ENCODE measurements around the gene ANXA8. TPM values are rescaled to one million over a fixed set of nuclear protein-coding genes. Genes with fewer than 3 reads are reported as not detected.

Gene ANXA8
- polyA plus RNA-seq, 4 donors = 0.28 TPM; not detected in 3

Other genes starting within 250 kb of the ANXA8 start
- gene GDF10, start 183.9 kb downstream of the ANXA8 start, polyA plus RNA-seq (ENCODE audit: insufficient read length in 4 of 4) = 1 to 10 TPM; 1.2 to 3.1 (median 1.8) TPM
- gene GDF2, start 161.7 kb downstream of the ANXA8 start, polyA plus RNA-seq (ENCODE audit: insufficient read length in 4 of 4) = under 1 TPM in 1 of 4 donors, not detected in 3; 0.11 TPM
- under 1 TPM; 0.13 to 0.17 (median 0.16) TPM for gene RBP3, start 135.8 kb downstream of the ANXA8 start, polyA plus RNA-seq (ENCODE audit: insufficient read length in 4 of 4)
- gene ZNF488, start 99.8 kb downstream of the ANXA8 start, polyA plus RNA-seq (ENCODE audit: insufficient read length in 4 of 4) = 1 to 10 TPM; 4.1 to 6.8 (median 5.6) TPM
- gene FAM25G, start 7.6 kb upstream of the ANXA8 start, polyA plus RNA-seq (ENCODE audit: insufficient read length in 4 of 4) = under 1 TPM in 1 of 4 donors, not detected in 3; 0.43 TPM
- 10 to 100 TPM in 3 of 4 donors, 1 to 10 TPM in 1; 6.0 to 15.7 (median 13.6) TPM for gene AGAP9, start 39.5 kb upstream of the ANXA8 start, polyA plus RNA-seq (ENCODE audit: insufficient read length in 4 of 4)